GDM1 (cell line): ENCODE data around the gene ANKRD18A.
"Not testable (repeated sequence)": the region's sequence is repeated elsewhere in the genome, so short reads cannot be mapped to it uniquely, and the experiment has no call there.

Experiments
- DNase-seq: peaks from one replicate; lab custom pipeline; 2025; lab: John Stamatoyannopoulos, UW

ANKRD18A gene

DNA sequence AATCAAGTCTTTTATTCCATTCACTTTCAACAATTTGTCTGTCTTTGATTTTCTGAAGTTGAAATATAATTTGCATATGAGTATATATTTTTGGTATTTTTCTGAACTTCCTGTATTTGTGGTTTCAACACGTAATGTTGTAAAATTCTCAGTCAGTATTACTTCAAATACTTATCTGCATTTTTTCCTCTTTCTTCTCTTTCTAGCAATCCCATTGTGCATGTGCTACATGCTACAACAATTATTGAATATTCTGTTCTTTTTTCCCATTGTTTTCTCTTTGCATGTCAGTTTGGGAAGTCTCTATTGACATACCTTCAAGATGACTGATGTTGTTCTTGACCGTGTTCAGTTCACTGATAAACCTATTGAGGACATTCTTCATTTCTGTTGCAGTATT is 5.6 kb upstream of the ANKRD18A start:
- DNase-seq: no peak

DNA sequence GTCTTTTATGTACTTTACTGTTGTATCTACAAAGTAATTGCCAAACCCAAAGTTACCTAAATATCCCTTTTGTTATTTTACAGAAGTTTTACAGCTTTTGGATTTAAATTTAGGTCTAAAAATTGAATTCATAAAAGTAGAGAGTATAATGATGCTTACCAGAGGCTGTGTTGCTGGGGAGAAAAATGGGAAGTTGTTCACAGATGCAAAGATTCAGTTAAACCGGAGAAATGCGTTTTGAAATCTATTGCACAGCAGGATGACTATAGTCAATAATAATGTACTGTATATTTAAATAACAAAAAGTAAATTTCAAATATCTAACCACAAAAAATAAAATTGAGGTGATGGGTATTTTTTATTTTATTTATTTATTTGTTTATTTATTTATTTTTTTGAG is 2.6 kb upstream of the ANKRD18A start:
- DNase-seq: no peak

DNA sequence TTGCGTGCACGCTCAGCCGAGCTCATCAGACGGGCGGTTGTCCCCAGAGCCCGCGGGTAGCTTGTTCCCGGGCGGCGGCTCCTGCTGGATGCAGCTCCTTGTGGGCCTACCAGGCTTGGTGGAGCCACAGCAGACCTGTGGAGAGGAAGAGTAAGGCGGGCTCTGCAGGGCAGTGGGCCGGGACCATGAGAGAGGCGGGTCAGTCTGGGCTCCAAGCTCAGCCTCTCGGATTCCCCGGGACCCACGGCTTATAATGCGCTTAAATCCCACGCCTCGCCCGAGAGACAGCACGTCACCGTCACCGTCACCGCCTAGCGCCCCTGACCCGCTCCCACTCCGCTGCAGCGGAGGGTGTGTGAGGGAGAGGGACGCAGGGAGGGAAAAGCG is 1.9 kb upstream of the ANKRD18A start:
- DNase-seq: no peak

DNA sequence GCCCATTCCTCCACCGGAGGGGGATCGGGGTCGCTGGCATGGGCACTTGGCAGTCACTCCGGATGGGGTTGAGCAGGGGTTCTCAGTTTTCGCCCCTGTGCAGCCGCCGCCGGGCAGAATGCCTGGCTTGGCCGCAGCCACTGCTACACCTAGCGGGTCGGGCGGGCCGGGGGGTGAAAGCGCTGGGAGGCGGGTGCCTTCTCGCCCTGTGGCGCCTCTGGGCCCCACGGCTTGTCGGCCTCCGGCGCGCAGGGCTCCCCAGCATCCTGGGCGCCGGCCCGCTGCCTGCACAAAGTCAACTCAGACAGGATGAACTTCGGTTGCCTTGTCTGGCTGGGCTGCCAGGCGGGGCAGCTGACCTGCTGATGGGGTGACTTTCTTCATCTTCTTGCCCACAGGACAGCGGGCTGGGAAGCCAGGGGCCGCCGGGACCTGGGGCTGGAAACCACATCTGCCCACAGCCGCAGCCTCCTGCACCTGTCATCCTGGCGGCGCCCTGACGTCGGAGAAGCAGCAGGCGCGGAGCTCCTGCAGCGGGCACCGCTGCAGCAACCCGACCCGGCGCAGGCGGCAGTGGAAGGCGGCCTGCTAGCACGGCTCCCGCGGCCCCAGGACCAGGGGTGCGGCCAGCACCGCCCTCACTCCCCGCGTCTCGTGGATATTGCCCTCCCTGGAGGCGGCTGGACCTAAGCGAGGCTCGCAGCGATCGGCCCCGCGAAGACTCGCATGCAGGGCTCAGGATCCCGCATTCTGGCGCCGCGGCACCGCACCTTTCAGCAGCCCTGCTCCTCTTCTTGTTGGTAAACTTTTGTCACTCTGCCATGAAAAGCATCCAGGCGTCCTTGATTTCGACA is 1.3 kb upstream of the ANKRD18A start:
- no peak for DNase-seq

DNA sequence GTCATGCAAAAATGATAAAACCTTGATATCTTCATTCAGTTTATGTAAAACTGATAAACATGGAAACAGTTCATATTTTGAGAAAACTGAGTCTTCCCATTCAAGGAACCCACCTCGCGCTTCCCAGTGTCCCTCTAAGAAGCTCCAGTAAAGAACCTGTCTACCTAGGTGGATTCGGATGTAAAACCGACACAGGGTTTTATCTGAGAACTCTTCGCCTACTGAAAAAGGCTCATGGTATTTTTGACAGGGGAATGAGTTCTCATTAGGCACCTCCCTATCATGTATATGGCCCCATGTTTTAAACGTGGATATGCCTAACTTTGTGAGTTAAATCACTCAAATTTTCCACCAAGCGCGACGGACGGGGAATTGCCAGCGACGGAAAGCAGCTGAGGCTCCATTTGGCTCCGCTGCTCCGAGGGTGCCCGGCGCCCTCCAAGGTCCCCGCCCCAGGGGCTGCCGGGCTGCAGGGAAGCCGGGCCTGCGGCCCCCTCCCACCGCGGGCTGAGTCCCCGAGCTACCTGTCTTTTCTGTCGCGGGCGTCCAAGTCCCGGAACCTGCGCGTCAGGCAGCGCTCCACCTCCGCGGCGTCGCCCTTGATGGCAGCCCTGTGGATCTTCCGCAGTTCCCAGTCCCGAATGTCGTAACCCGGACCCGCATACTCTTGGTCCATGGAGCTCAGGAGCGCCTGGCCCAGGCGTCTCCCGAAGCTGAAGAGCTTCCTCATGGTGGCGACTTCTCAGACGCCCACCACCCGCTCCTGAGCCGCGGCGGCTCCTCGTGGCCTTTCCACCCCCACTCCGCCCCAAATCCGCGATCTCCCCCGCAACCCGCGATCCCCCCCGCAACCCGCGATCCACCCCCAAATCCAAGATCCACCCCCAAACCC is 594 bp downstream of the ANKRD18A start:
- DNase-seq: no peak

DNA sequence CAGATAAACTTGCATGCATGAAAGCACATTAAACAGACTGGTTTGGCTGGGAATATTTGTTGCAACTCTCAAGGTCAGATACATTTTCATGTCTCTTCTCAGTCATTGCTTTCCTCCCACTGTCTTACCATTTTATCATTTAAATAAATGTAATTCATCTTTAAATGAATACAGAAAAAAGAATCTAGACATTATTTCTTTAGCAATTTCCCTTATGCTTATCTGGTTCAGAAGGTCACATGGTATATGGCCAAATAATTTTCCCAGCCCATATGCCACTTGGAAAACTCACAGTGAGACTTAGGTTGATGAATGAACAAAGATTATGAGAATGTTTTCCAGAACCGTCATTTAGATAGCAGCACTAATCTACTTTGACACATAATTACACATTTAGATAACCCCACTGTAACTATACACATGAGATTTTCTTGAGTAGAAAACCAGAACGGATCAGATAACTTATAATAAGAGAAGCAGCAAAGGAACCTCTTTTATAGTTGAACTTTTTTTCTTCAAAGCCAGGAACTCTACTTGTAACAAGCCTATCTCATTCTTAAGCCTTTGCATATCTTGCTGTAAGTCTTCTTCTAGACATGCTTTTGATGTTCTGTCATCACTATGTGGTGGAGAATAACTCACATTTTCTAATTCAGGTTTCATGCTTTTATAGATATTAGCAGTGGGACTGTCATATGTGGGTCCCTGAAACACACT is 22.2 kb downstream of the ANKRD18A start:
- DNase-seq: not testable (repeated sequence)

DNA sequence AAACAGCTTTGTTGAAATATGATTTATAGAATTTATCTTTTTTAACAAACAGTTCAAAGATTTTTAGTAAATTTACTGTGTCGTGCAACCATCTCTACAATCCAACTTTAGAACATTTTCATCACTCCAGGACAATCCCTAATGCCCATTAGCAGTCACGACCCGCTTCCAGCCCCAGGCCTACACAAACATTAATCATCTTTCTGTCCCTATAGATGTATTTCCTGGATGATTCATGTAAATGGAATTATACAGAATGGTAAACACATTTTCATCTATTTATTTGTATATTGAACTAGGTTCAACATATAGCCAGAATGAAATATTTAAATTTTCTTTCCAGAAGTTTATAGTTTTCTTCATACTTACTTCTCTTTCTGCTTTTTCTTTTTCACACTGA is 25.3 kb downstream of the ANKRD18A start:
- not testable (repeated sequence) for DNase-seq

DNA sequence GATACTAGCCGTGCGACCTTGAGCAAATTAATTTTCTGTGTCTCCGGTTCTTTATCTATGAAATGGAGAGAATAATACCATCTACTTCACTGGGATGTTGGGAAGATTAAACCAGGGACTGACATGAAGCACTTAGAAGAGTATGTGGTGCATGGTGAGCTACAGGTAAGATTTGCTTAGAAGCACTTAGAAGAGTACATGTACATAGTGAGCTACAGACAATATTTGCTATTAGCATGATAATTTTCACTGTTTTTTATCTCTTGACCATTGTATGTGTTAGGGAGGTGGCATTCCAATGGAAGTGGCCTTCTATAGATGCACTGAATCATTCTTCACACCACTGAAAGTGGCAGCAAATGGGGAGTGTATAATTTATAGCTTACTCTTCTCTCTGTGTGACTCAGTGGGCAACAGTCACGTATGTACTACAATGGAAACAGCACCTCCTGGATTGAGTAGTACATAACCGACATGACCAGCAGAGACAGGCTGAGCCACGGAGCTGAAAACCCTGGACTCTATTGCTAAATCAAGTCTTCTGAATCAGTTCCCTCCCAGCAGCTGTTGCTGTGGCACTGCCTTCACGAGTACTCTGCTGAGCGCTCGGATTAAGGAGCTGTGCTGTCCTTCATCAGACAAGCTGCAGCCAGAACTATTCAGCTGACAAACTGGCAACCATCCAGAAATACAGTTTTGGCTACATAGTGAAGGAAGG is 28.9 kb downstream of the ANKRD18A start:
- DNase-seq: not testable (repeated sequence)

DNA sequence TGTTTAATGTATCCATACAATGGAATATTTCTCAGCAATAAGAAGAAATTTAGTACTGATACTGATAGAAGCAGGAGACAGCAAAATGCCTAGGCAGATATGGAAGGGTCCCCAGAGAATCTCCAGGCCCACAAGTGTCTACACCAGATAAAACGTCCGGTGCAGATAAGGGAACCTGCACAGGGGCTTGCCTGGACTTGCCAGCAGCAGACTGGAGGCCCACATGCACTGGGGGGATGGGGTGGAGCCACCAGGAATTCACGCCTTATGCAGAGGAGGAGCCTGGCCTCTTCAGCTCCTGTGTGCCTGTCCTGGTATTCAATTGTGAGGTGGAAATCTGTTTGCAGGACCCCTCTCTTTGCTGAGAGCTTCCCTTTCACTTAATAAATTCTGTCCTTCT is 36.6 kb downstream of the ANKRD18A start:
- DNase-seq: not testable (repeated sequence)

DNA sequence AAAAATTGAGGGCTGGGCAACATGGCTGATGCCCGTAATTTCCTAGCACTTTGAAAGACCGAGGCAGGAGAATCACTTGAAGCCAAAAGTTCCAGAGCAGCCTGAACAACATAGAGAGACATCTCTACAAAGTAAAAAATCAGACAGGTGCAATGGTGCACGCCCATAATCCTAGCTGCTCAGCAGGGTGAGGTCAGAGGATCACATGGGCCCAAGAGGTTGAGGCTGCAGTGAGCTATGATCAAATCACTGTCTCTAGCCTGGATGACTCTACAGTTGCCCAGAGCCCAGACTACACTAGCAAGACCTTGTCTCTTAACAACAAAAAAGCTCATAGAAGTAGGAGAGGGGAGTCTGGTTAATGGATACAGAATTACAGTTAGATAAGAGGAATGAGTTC is 40.3 kb downstream of the ANKRD18A start:
- not testable (repeated sequence) for DNase-seq

DNA sequence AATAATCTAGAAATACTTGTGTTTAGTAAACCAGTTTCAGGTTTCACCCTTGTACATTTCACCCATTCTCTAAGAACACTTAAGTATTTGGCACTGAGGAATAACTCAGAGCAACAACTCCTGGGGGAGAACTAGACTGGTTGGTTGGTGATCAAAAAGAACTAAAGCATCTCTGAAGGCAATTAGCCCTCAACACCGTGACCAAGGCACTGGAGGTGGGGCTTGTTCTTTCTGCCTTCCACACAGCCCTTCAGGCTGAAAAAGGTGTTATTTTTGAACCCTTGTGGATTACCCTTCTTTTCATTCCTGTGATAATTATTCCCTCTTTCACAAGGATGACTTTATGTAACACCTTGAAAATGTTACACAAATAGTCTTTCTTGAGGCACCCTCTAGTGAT is 44.2 kb downstream of the ANKRD18A start:
- DNase-seq: not testable (repeated sequence)

DNA sequence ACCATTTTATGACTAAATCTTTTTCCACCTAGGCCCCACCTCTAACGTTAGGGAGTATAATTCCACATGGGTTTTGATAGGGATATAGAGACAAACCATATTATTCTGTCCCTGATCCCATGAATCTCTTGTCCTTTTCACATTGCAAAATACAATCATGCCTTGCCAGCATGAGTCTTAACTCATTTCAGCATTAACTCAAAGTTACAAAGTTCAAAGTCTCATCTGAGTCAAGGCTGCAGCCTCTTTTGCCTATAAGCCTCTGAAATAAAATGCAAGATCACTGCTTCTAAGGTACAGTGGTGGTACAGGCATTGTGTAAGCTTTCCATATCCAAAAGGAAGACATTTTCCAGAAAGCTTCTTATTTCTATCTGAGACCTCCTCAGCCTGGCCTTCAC is 54.3 kb downstream of the ANKRD18A start:
- DNase-seq: not testable (repeated sequence)

DNA sequence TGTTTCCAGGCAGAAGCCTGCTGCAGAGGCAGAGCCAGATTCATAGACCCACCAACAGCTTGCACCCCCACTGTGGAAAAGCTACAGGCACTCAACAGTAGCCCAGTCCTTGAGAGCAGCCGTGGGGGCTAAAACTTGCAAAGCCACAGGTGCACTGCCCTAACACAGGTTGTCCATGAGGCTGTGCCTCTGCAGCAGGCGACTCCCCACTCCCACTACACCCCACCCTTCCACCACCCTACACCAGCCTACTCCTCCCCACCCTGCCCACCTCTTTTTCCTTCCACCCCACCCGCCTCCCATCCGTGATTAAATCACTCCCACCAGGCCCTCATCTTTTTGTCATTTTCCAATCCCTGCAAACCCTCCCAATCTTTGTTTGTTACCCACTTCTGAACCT is 55.2 kb downstream of the ANKRD18A start:
- not testable (repeated sequence) for DNase-seq

DNA sequence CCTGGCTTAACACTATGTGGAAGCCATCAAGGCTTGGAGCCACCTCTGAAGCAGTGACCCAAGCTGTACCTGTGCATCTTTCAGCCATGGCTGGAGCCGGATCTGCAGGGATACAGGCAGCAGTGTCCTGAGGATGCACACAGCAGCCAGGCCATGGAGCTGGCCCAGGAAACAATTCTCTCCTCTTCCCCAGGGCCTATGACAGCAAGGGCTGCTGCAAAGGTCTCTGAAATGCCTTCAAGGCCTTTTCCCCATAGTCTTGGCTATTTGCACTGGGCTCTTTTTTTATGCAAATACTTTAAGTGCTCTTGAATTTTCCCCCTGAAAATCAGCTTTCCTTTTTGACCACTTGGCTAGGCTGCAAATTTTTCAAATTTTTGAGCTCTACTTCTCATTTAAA is 56.5 kb downstream of the ANKRD18A start:
- DNase-seq: not testable (repeated sequence)

DNA sequence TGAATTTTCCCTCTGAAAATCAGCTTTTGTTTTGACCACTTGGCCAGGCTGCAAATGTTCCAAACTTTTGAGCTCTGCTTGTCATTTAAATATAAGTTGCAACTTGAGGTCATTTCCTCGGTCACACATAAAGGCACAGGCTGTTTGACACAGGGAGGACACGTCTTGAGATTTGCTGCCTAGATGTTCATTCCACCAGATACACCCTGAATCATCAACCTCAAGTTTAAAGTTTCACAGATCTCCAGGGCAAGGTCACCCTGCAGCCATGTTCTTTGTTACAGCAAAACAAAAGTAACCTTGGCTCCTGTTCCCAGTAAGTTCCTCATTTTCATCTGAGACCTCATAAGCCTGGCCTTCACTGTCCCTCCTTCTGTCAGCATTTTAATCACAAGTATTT is 59.3 kb downstream of the ANKRD18A start:
- not testable (repeated sequence) for DNase-seq

DNA sequence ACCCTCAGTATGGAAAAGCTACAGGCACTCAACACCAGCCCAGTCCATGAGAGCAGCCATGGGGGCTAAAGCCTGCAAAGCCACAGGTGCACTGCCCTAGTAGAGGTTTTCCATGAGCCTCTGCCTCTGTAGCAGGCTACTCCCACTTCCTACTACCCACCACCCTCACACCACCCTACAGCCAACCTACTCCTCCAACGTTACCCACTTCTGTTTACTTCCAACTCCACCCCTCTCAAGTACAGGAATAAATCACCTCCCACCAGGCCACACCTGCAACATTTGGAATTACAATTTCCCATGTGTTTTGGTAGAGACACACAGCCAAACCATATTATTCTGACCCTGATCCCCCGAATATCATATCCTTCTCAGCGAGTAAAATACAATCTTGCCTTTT is 61.2 kb downstream of the ANKRD18A start:
- not testable (repeated sequence) for DNase-seq

DNA sequence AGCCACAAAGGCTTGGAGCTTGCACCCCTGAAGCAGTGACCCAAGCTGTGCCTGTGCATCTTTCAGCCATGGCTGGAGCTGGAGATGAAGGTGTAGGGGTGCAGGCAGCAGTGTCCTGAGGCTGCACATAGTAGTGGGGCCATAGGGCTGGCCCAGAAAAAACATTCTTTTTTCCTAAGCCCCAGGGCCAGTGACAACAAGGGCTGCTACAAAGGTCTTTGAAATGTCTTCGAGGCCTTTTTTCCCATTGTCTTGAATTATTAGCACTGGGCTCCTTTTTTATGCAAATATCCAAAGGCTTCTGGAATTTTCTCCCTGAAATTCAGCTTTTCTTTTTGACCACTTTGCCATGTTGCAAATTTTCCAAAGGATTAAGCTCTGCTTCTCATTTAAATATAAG is 62.6 kb downstream of the ANKRD18A start:
- not testable (repeated sequence) for DNase-seq

DNA sequence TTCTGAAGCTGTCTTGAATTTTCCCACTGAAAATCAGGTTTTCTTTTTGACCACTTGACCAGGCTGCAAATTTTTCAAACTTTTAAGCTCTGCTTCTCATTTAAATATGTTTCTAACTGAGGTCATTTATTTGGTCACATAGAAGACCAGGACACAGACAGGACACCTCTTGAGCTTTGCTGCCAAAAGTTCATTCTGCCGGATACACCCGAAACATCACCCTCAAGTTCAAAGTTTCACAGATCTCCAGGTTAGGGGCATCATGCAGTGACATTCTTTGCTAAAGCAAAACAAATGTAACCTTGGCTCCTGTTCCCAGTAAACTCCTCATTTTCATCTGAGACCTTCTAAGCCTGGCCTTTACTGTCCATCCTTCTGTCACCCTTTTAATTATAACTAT is 65.4 kb downstream of the ANKRD18A start:
- not testable (repeated sequence) for DNase-seq

DNA sequence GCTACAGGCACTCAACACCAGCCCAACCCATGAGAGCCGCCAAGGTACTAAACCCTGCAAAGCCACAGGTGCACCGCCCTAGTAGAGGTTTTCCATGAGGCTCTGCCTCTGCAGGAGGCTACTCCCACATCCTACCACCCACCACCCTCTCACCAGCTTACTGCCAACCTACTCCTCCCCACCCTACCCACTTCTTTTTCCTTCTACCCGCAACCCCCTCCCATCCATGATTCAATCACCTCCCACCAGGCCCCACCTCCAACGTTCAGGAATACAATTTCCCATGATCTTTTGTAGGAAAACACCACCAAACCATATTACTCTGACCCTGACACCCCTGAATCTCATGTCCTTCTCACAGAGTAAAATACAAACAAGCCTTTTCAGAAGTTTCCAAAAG is 67.4 kb downstream of the ANKRD18A start:
- not testable (repeated sequence) for DNase-seq

DNA sequence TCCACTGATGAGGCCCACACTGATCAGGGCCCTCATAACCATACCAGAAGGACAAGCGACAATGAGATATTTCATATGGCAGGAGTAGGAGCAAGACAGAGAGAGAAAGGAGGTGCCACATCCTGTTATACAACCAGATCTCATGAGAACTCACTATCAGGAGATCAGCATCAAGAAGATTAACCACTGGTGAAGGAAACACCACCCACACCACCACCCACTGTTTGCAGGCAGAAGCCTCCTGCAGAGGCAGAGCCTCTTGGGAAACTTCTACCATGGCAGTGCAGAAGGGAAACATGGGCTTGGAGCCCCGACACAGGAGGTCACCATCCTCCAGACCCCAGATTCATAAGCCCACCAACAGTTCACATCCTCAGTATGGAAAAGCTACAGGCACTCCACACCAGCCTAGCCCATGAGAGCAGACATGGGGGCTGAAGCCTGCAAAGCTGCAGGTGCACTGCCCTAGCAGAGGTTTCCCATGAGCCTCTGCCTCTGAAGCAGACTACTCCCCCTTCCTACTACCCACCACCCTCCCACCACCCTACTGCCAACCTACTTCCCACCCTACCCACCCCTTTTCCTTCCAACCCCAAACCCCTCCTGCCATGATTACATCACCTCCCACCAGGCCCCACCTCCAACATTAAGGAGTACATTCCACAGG is 73.8 kb downstream of the ANKRD18A start:
- not testable (repeated sequence) for DNase-seq

DNA sequence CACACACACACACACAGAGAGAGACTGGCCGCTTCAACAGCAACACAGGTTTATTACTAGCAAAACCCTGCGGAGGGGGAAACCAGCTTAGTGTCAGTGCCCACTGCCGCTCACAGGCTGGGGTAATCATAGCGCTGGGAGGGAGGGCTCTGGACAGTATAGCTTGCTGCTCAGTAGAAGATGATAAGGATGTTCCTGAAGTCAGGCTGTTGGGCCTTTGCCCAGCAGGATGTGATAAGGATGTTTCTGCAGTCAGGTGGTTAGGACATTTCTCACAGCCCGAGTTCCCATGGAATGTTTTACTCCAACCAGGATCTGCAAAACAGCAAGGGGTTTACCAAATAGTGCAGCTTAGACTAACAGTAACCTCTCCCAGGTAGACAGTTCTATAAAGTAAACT is 79.9 kb downstream of the ANKRD18A start:
- not testable (repeated sequence) for DNase-seq
